Measurements from ENCODE around the gene ZNF805. TPM values are rescaled to one million over a fixed set of nuclear protein-coding genes. Genes with fewer than 3 reads are reported as not detected.

ZNF805 gene
- total and polyA plus RNA-seq, 2 of the 13 experiments (the other 11 are each of a cell fraction or from before 2014, with no cell fraction given), result 5.1 to 12.8 TPM

- Histone ChIP-seq H3K27me3 (ENCODE audit: control insufficient read depth in 1 of 2, insufficient read depth in 2 of 2, low read length in 2 of 2) (no peaks in the 10 kb centered on the region), H3K9ac (ENCODE audit: insufficient read depth, low read depth, low read length) (no peak overlapping the region), H3K4me2 (ENCODE audit: low read depth, low read length) (no peak overlapping the region), H4K20me1 (ENCODE audit: insufficient read depth, low read length) (no peaks in the 10 kb centered on the region), H3K36me3 (replicated peaks in 1 of 2; ENCODE audit: control insufficient read depth in 1 of 2, insufficient read depth in 2 of 2, low read length in 2 of 2) (0 out of 5 replicates have a peak, but pooled peaks cover 0 to 3% of the 10 kb centered on the region in 2 experiments), H2AFZ (ENCODE audit: low read length) (no peak overlapping the region), H3K4me3 (replicated peaks in 1 of 3; ENCODE audit: insufficient read depth in 1 of 3, low read depth in 2 of 3, low read length in 3 of 3) (no peak overlapping the region), H3K9me3 (ENCODE audit: low read length) (no peaks in the 10 kb centered on the region), H3K27ac (ENCODE audit: extremely low read length, insufficient read depth, low read length) (no peak overlapping the region), H3K79me2 (ENCODE audit: insufficient read depth, low read length) (no peaks in the 10 kb centered on the region), H3K4me1 (ENCODE audit: insufficient read depth, low read length) (no peaks in the 10 kb centered on the region)
- intact Hi-C loops (cut with micrococcal nuclease; ENCODE audit: unreplicated experiment), result no loop called here
- POLR2A ChIA-PET, result no interaction called here
- CTCF ChIA-PET (ENCODE audit: low intra/inter-chr PET ratio, low total read pairs), result no interaction called here
- in situ Hi-C loops (cut with HindIII; ENCODE audit: extremely low pct_ligation_motif_present, low pct_unique_long_range_greater_than_20kb), result no loop called here
- no TSS peak for BruUV-seq (replicated peaks)
- no peak for FAIRE-seq
- TF ChIP-seq CBX2 (IDR thresholded peaks at IDR 0.05; ENCODE audit: low read depth, low read length), result no peak
- no peak for TF ChIP-seq CBX2 (CRISPR knock-in tag; IDR thresholded peaks at IDR 0.05; ENCODE audit: low read depth)
- no peak for TF ChIP-seq HDAC2 (CRISPR knock-in tag; IDR thresholded peaks at IDR 0.05)
- no peak for TF ChIP-seq BCL6 (CRISPR knock-in tag; IDR thresholded peaks at IDR 0.05)
- TF ChIP-seq ZFP36L1 (CRISPR knock-in tag; IDR thresholded peaks at IDR 0.05), result no peak
- TF ChIP-seq ZNF496 (CRISPR knock-in tag; IDR thresholded peaks at IDR 0.05; ENCODE audit: insufficient replicate concordance), result no peak
- TF ChIP-seq SMAD1 (CRISPR knock-in tag; IDR thresholded peaks at IDR 0.05; ENCODE audit: borderline replicate concordance, low read depth), result no peak
- no peak for DNase-seq (ENCODE audit: low spot score)
- no peak for ATAC-seq
- WGBS (ENCODE audit: low lambda C conversion rate), result 95% methylated on average over 4 of the region's 4 CpGs
Measured at GRCh38 chr19:57269515-57270250, 29.3 kb downstream of the ZNF805 start.

- intact Hi-C loops (cut with micrococcal nuclease; ENCODE audit: unreplicated experiment) (no loop called here), in situ Hi-C loops (cut with HindIII; ENCODE audit: extremely low pct_ligation_motif_present, low pct_unique_long_range_greater_than_20kb) (no loop called here)
- Histone ChIP-seq H3K36me3 (replicated peaks in 1 of 2; ENCODE audit: control insufficient read depth in 1 of 2, insufficient read depth in 2 of 2, low read length in 2 of 2) (0 out of 5 replicates have a peak, but pooled peaks cover 0 to 3% of the 10 kb centered on the region in 2 experiments), H3K4me2 (ENCODE audit: low read depth, low read length) (no peak overlapping the region), H3K27me3 (ENCODE audit: control insufficient read depth in 1 of 2, insufficient read depth in 2 of 2, low read length in 2 of 2) (no peaks in the 10 kb centered on the region), H3K79me2 (ENCODE audit: insufficient read depth, low read length) (no peaks in the 10 kb centered on the region), H3K9ac (ENCODE audit: insufficient read depth, low read depth, low read length) (no peak overlapping the region), H3K4me1 (ENCODE audit: insufficient read depth, low read length) (peaks cover 5% of the 10 kb centered on the region), H3K4me3 (replicated peaks in 1 of 3; ENCODE audit: insufficient read depth in 1 of 3, low read depth in 2 of 3, low read length in 3 of 3) (no peak overlapping the region), H3K27ac (ENCODE audit: extremely low read length, insufficient read depth, low read length) (no peak overlapping the region), H4K20me1 (ENCODE audit: insufficient read depth, low read length) (no peaks in the 10 kb centered on the region), H2AFZ (ENCODE audit: low read length) (no peak overlapping the region), H3K9me3 (ENCODE audit: low read length) (no peaks in the 10 kb centered on the region)
- no peak for TF ChIP-seq RELA (CRISPR knock-in tag; IDR thresholded peaks at IDR 0.05)
- no peak for TF ChIP-seq SATB2 (CRISPR knock-in tag; IDR thresholded peaks at IDR 0.05)
- no peak for TF ChIP-seq CREB3 (CRISPR knock-in tag; IDR thresholded peaks at IDR 0.05)
- no peak for TF ChIP-seq ZNF296 (CRISPR knock-in tag; conservative IDR thresholded peaks at IDR 0.05)
- TF ChIP-seq MIER3 (CRISPR knock-in tag; IDR thresholded peaks at IDR 0.05; ENCODE audit: borderline replicate concordance), result no peak
- no peak for TF ChIP-seq ZNF251 (CRISPR knock-in tag; IDR thresholded peaks at IDR 0.05)
- ATAC-seq (no peak), FAIRE-seq (no peak), DNase-seq (ENCODE audit: low spot score) (no peak)
- 99% methylated on average over 8 of the region's 8 CpGs for WGBS (ENCODE audit: low lambda C conversion rate)
- ChIA-PET CTCF (ENCODE audit: low intra/inter-chr PET ratio, low total read pairs) (no interaction called here), POLR2A (no interaction called here)
- no TSS peak for BruUV-seq (replicated peaks)
Measured at GRCh38 chr19:57271280-57271679, 30.8 kb downstream of the ZNF805 start.

Data from HepG2 (cell line).